B cell (primary cell): Measurements from ENCODE around the gene SCFD2. TPM values are rescaled to one million over a fixed set of nuclear protein-coding genes. Genes with fewer than 3 reads are reported as not detected.

Experiments used
- ATAC-seq: fragments of 200-7000 bp; cut with Tn5 transposase; one replicate; pipeline ENCODE4 v1.10.0; 2021; ENCODE audit warnings: low read depth, mild to moderate bottlenecking, moderate number of reproducible peaks, moderate library complexity
- CTCF ChIA-PET: fragments of 350-600 bp; sonication (Branson Sonifier 250); formaldehyde crosslinking; loops from one replicate; lab custom pipeline; 2021; ENCODE audit warnings: antibody characterized with exemption, inconsistent platforms; lab: Charles Lee
- POLR2A ChIA-PET: fragments of 350-600 bp; sonication (Branson Sonifier 250); formaldehyde crosslinking; loops from one replicate; lab custom pipeline; 2021; ENCODE audit warnings: antibody characterized with exemption; lab: Charles Lee
- DNase-seq: peaks from one replicate; pipeline ENCODE4 v3.0.0; 2013
- H2AFZ ChIP-seq: 2 replicates; pipeline ENCODE4 v1.6.1; 2012; ENCODE audit warnings: mild to moderate bottlenecking, low read depth, low read length; ENCODE audit not compliant: insufficient read depth, poor library complexity, severe bottlenecking
- H3K27ac ChIP-seq, 2 donors: 1 replicate in 1 of 2; 2 replicates in 1 of 2; pipeline ENCODE4 v1.5.1; 2012 to 2013; ENCODE audit warnings: low read length in 2 of 2, mild to moderate bottlenecking in 2 of 2, moderate library complexity in 1 of 2
- H3K27me3 ChIP-seq, 4 experiments: fragments of 200-600 bp in 1 of 4; sonication (generic) in 1 of 4; replicated peaks in 1 of 4; 1 replicate in 2 of 4; 2 replicates in 2 of 4; pipeline versions ENCODE4 v1.6.1 to v1.7.0; 2013 to 2016; ENCODE audit warnings: low read length in 3 of 4, mild to moderate bottlenecking in 2 of 4, mixed read lengths in 1 of 4, moderate library complexity in 1 of 4; ENCODE audit not compliant: insufficient read depth in 4 of 4, control insufficient read depth in 3 of 4; ENCODE audit errors: control extremely low read depth in 1 of 4
- H3K36me3 ChIP-seq, 2 experiments: replicated peaks in 1 of 2; 1 replicate in 1 of 2; 2 replicates in 1 of 2; pipeline versions ENCODE4 v1.6.1 to v1.7.1; 2013; ENCODE audit warnings: low read length in 1 of 2; ENCODE audit not compliant: insufficient read depth in 2 of 2, control insufficient read depth in 1 of 2; ENCODE audit errors: control extremely low read depth in 1 of 2, extremely low read depth in 1 of 2
- H3K4me1 ChIP-seq, 2 donors: fragments of 200-600 bp in 1 of 2; sonication (generic) in 1 of 2; 1 replicate in 1 of 2; 2 replicates in 1 of 2; pipeline versions ENCODE4 v1.5.1 to v1.6.1; 2013 to 2017; ENCODE audit warnings: low read length in 2 of 2; ENCODE audit not compliant: control insufficient read depth in 2 of 2, insufficient read depth in 2 of 2
- H3K4me2 ChIP-seq: replicated peaks from 2 replicates; pipeline ENCODE3; 2012; ENCODE audit warnings: mild to moderate bottlenecking, low read depth, low read length; ENCODE audit not compliant: poor library complexity, severe bottlenecking
- H3K4me3 ChIP-seq, 5 experiments: fragments of 200-600 bp in 1 of 5; sonication (generic) in 1 of 5; 1 replicate in 3 of 5; 2 replicates in 2 of 5; pipeline versions ENCODE4 v1.5.1 to v1.7.0; 2011 to 2016; ENCODE audit warnings: low read length in 4 of 5, mild to moderate bottlenecking in 4 of 5, low read depth in 2 of 5, control low read depth in 1 of 5, moderate library complexity in 1 of 5; ENCODE audit not compliant: insufficient read depth in 1 of 5; ENCODE audit errors: control extremely low read depth in 1 of 5, extremely low read depth in 1 of 5
- H3K79me2 ChIP-seq: fragments of 200-600 bp; sonication (generic); one replicate; pipeline ENCODE4 v1.6.0; 2016; ENCODE audit warnings: low read length; ENCODE audit not compliant: control insufficient read depth, insufficient read depth
- H3K9ac ChIP-seq: fragments of 200-600 bp; sonication (generic); 2 replicates; pipeline ENCODE4 v1.6.1; 2017; ENCODE audit warnings: mild to moderate bottlenecking, low read length, moderate library complexity
- H3K9me3 ChIP-seq, 3 donors: one replicate each; pipeline versions ENCODE4 v1.6.1 to v1.7.1; 2013; ENCODE audit warnings: low read length in 2 of 3; ENCODE audit not compliant: control insufficient read depth in 2 of 3, insufficient read depth in 1 of 3; ENCODE audit errors: control extremely low read depth in 1 of 3
- H4K20me1 ChIP-seq: 2 replicates; pipeline ENCODE4 v1.6.0; 2012; ENCODE audit warnings: mild to moderate bottlenecking, low read length; ENCODE audit not compliant: insufficient read depth, control insufficient read depth, poor library complexity, severe bottlenecking
- H3K27ac Mint-ChIP-seq: one replicate; pipeline ENCODE4 v1.8.0; 2021; ENCODE audit warnings: mixed read lengths
- H3K27me3 Mint-ChIP-seq: one replicate; pipeline ENCODE4 v1.8.0; 2021; ENCODE audit warnings: mixed read lengths
- H3K4me1 Mint-ChIP-seq: one replicate; pipeline ENCODE4 v1.8.0; 2021; ENCODE audit warnings: mixed read lengths
- H3K4me3 Mint-ChIP-seq: one replicate; pipeline ENCODE4 v1.8.0; 2021; ENCODE audit warnings: mixed read lengths
- H3K9me3 Mint-ChIP-seq: one replicate; pipeline ENCODE4 v1.8.0; 2022; ENCODE audit warnings: mixed read lengths; ENCODE audit not compliant: insufficient read depth
- CTCF ChIP-seq: fragments of 200-600 bp; IDR thresholded peaks from one replicate; pipeline ENCODE4 v1.8.0; 2022; ENCODE audit warnings: antibody characterized with exemption, mild to moderate bottlenecking
- EZH2 ChIP-seq: IDR thresholded peaks from 2 replicates; pipeline ENCODE4 v1.6.1; 2012; ENCODE audit warnings: borderline replicate concordance, low read depth, mild to moderate bottlenecking, moderate library complexity, low read length; ENCODE audit not compliant: insufficient read depth, poor library complexity, severe bottlenecking
- WGBS: methylation state at CpG from one replicate; pipeline ENCODE4 v1.1.5; 2013; ENCODE audit warnings: missing lambda C conversion rate; ENCODE audit not compliant: insufficient coverage; 5-methylcytosine and 5-hydroxymethylcytosine counted together
- intact Hi-C: fragments of 100-400 bp; cut with micrococcal nuclease; formaldehyde crosslinking; loops from one replicate; pipeline ENCODE4 v1.10.0; 2022
- polyA plus RNA-seq: library from polyadenylated mRNA; depleted of rRNA; stranded (reverse); fragments of >200 nt; gene quantifications from 2 replicates; pipeline ENCODE4 v1.2.3, GENCODE V29; 2012
- total RNA-seq, 2 donors: library from RNA; stranded (reverse); fragments of 120-200 nt in 1 of 2; gene quantifications; 1 replicate in 1 of 2; 2 replicates in 1 of 2; pipeline versions ENCODE4 v1.2.3 to v1.2.4, GENCODE V29; 2013 to 2022

SCFD2 gene
- total and polyA plus RNA-seq, 2 donors (not counting 1 experiment from before 2014, with no cell fraction given), result 12.8 to 20.4 TPM

- no peak overlapping the region for H3K4me2 ChIP-seq
- peaks cover 0 to 1% of the 10 kb centered on the region in 2 experiments for H3K36me3 ChIP-seq
- CTCF ChIA-PET, result no interaction called here
- H3K4me3 ChIP-seq, result no peak overlapping the region
- H3K4me1 Mint-ChIP-seq, result no peaks in the 10 kb centered on the region
- peaks cover 0 to 3% (median 1%) of the 10 kb centered on the region in 3 donors for H3K9me3 ChIP-seq
- H3K9ac ChIP-seq, result no peak overlapping the region
- ATAC-seq (no peak), DNase-seq (no peak)
- H3K27ac ChIP-seq, result no peak overlapping the region
- H2AFZ ChIP-seq, result no peak overlapping the region
- no peaks in the 10 kb centered on the region for H3K27me3 ChIP-seq
- POLR2A ChIA-PET, result no interaction called here
- H3K27ac Mint-ChIP-seq, result no peak overlapping the region
- no peak overlapping the region for H3K4me3 Mint-ChIP-seq
- no peaks in the 10 kb centered on the region for H4K20me1 ChIP-seq
- H3K79me2 ChIP-seq, result no peaks in the 10 kb centered on the region
- WGBS, result no CpG with 5 or more reads among the region's 1 CpG
- H3K4me1 ChIP-seq, result no peaks in the 10 kb centered on the region
- TF ChIP-seq CTCF (no peak), EZH2 (no peak)
- H3K27me3 Mint-ChIP-seq, result no peaks in the 10 kb centered on the region
- peaks cover 1% of the 10 kb centered on the region for H3K9me3 Mint-ChIP-seq
- intact Hi-C loops, result no loop called here
These were observed 262.4 kb downstream of the SCFD2 start for GRCh38 chr4:53103481-53103880.

- TF ChIP-seq CTCF (no peak), EZH2 (no peak)
- Histone ChIP-seq H3K4me1 (no peaks in the 10 kb centered on the region), H3K4me2 (no peak overlapping the region), H3K36me3 (peaks cover 0 to 1% of the 10 kb centered on the region in 2 experiments), H3K9ac (no peak overlapping the region), H4K20me1 (no peaks in the 10 kb centered on the region), H3K4me3 (no peak overlapping the region), H2AFZ (no peak overlapping the region), H3K9me3 (peaks cover 0 to 3% (median 1%) of the 10 kb centered on the region in 3 donors), H3K27me3 (no peaks in the 10 kb centered on the region), H3K27ac (no peak overlapping the region), H3K79me2 (no peaks in the 10 kb centered on the region)
- peaks cover 3% of the 10 kb centered on the region for H3K9me3 Mint-ChIP-seq
- no peaks in the 10 kb centered on the region for H3K4me1 Mint-ChIP-seq
- DNase-seq (no peak), ATAC-seq (no peak)
- no peaks in the 10 kb centered on the region for H3K27me3 Mint-ChIP-seq
- POLR2A ChIA-PET, result no interaction called here
- CTCF ChIA-PET, result no interaction called here
- no peak overlapping the region for H3K27ac Mint-ChIP-seq
- no peak overlapping the region for H3K4me3 Mint-ChIP-seq
- intact Hi-C loops, result no loop called here
These were observed 264.7 kb downstream of the SCFD2 start for GRCh38 chr4:53101191-53101581.
